Umbilical cord (tissue), 2 donors: ENCODE measurements around the gene DDX21. TPM values are rescaled to one million over a fixed set of nuclear protein-coding genes. Genes with fewer than 3 reads are reported as not detected.
"Not testable (repeated sequence)": the region's sequence is repeated elsewhere in the genome, so short reads cannot be mapped to it uniquely, and the experiment has no call there.

Experiments
- DNase-seq: peaks from one replicate; pipeline ENCODE4 v3.0.0-alpha.2; 2015; ENCODE audit warnings: low spot score
- total RNA-seq: library from RNA; depleted of rRNA; stranded (reverse); fragments of >200 nt; gene quantifications from one replicate; pipeline ENCODE4 v1.2.3, GENCODE V29; 2014; ENCODE audit warnings: low replicate concordance; ENCODE audit not compliant: insufficient read depth

The DDX21 gene
- total RNA-seq, 1 donor from 2014 or later: 33.5 TPM

DNA sequence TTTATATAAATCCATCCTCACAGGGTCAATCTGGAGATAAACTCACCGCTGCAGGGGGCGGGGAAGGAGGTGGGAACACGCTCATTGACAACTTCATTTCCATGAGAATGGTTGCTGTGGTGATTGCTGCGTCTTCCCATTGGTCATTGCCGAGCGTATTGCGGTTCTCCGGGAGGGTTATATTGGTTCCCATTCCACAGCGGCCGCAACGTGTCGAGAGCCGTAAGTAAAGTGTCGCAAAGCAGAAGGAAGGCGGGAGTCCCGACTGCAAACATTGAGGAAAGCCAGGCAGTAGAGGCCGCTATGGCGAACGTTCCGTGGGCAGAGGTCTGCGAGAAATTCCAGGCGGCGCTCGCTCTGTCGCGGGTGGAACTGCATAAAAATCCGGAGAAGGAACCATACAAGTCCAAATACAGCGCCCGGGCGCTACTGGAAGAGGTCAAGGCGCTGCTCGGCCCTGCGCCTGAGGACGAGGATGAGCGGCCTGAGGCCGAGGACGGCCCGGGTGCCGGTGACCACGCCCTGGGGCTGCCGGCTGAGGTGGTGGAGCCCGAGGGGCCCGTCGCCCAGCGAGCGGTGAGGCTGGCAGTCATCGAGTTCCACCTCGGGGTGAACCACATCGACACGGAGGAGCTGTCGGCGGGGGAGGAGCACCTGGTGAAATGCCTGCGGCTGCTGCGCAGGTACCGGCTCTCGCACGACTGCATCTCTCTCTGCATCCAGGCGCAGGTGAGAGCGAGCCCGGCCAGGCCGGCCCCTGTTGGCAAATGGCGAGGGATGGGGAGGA lies 32.8 kb downstream of the DDX21 start, which contains the start of gene KIFBP:
KIFBP (plus strand) TSS at position 274 of the 787 bp plus-strand sequence; CDS start at position 304, 30 bp downstream.
- peak; percentile 99 for DNase-seq

DNA sequence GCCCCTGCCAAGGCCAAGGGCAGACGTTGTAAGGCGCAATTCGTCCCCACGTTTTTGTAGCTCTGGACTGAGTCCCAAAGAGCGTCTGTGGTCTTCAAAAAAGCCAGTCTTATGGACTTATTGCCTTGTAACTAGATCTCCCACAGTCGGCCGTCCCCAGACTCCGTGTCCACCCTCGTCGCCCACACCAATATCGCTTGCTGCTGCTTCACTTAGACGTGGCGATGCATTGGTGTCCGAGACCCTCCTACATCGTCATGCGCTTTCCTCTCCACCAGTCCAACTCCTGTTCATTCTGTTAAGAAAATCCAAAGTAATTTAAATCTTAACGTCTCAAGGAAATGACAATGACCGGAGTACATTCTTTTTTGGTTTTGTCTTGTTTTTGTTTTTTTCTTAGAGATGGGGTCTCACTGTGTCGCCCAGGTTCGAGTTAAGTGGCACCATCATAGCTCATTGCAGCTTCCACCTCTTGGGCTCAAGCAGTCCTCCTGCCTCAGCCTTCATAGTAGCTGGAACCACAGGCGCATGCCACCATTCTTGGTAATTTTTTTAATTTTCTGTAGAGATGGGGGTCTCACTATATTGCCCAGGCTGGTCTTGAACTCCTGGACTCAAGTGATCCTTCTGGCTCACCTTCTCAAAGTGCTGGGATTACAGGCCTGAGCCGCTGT lies 33.5 kb downstream of the DDX21 start:
- peak; percentile 24 for DNase-seq

DNA sequence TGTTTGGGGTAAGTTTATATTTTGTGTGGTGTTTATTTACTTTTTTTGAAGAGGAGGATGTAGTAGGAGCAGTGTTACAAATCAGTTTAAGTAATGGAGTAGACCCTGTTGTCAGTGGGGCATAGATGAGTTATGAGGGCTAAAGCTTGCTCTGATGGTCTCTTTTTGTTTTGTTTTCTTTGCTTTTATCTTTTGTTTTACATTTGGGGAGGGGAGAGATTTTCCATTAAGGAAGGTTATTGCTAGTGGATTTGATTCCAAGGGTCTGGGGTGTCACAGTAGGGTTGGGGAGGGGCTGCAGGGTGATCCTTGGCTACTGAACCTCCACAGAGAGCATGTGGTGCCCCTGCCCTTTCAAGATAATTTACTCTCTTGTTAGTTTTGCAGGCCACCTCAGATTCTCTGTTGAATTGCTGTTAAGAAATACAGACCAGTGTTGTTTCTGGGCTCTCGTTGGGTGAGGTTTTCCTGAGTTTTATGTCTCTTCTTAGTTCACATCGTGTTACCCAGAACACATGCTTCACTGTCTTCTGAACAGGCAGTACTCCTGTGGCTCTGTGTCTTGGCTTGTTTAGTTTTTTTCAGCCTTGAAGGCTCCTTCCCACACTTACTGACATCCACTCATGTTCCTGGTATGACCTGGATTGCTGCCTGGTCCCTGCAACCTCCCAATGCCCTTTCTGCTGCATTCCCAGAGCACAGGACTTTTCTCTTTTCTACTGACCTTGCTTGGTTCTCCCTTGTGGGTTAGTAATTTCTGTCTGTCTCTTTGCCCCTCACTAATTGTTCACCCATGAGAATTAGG lies 36.9 kb downstream of the DDX21 start:
- DNase-seq: peak; percentile 60

DNA sequence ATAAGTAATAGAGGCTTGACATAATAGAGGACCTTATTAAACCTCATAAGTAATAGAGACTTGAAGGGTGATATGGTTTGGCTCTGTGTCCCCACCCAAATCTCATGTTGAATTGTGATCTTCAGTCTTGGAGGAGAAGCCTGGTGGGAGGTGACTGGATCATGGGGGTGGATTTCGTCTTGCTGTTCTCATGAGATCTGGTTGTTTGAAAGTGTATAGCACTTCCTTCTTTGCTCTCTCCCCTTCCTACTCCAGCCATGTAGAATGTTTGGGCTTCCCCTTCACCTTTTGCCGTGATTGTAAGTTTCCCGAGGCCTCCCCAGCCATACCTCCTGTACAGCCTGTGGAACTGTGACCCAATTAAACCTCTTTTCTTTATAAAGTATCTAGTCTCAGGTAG lies 41.2 kb downstream of the DDX21 start:
- DNase-seq: no peak

DNA sequence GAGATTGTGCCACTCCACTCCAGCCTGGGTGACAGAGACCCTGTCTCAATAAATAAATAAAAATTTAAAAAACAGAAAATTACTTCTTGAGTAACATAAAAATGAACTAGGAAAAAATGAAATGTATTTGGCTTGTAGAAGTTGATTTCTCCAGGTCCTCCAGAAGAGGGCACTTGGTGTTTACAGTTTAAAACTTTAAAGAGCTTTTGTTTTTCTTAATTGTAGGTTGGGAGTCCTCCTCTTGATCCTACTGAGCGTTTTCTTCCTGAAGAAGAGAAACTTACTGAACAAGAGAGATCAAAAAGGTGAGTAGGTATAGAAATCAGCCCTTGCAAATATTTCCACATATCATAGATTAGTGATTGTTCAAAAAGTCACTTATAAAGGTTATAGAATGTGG lies 48.9 kb downstream of the DDX21 start:
- DNase-seq: peak; percentile 35

DNA sequence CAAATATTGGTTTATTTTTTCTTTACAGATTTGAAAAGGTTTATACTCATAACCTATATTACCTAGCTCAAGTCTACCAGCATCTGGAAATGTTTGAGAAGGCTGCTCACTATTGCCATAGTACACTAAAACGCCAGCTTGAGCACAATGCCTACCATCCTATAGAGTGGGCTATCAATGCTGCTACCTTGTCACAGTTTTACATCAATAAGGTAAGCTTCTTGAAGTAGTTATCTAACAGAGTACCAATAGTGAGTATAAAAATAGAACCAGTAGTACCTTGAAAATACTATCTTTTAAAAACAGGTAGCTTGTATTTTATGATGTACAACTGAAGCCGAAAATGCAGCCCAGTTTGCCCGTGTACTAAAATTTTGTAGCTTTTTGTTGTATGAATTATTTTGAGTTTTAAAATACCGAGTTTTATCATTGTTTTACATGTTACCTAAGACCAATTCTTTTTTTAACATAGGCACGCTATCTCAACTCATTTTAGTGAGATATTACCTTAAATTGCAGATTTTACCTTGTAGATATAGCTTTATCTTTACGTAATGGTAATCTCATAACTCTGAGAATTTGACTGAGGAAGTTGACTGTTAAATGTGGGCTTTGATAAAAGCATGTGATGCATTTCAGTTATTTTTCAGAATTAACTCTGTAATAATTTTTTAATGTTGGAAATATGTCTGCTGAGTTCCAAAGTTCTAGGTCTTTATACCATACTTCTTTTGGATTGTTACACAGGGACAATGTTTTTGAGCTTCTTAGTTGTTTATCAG lies 49.9 kb downstream of the DDX21 start:
- DNase-seq: no peak

DNA sequence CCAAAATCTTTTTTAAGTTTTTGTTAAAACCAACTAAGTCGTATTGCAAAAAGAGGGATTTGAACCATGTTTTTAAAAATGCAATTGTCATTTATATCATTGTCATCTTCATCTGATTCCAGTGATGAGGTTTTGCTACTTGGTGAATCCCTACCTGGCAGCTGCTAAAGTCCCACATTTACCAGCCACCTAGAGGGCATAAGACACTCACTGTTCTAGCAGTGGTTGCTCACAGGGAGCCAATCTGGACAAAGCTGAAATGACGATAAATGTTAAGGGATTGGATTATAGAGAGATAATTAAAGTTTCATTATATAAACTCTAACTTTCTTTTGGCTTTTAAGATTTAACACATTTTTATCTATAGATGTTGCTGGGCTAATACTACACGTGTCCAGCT lies 51.3 kb downstream of the DDX21 start:
- no peak for DNase-seq

DNA sequence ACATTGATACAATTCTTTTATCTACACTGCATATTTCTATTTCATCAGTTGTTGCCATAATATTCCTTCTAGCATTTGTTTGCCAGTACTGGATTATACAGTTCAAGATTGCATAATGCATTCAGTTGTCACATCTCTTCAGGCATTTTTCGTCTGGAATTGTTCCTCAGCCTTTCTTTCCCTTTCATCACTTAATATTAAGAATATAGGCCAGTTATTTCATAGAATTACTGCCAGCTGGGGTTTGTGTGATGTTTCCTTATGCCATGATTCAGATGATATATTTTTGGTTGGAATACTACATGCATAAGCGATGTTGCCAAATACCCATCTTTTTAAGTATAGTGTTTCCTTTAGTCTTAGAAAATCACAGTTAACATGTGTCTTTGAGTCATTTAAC lies 53.4 kb downstream of the DDX21 start:
- peak; percentile 6 for DNase-seq

DNA sequence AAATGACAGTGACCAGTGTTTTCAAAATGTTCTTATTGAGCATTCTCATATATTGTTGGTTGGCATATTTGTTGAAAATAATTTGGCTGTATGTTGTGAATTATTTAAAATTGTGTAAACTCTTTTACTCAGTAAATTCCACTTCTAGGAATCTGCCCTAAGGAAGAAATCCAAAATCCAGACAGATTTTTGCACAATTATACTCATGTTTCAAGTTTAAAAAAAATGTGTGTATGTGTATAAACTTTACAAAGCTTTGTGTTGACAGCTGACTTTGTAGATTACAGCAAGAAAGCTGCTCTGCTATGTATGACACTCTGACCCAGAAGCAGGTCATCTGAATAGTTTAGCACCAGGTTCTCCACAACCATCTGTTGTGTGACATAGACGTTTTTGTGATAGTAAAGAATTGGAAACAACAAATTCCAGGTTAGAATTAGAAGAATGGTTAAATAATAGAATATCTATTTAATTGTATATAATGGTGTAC lies 54.2 kb downstream of the DDX21 start:
- DNase-seq: no peak

DNA sequence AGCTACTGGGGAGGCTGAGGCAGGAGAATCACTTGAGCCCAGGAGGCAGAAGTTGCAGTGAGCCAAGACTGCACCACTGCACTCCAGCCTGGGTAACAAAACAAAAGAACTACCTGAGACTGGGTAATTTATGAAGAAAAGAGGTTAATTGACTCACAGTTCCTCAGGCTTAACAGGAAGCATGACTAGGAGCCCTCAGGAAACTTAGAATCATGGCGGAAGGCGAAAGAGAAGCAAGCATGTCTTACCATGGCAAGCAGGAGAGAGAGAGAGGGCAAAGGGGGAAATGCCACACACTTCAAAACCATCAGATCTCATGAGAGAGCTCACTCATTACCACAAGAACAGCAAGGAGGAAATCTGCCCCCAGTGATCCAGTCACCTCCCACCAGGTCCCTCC lies 56.8 kb downstream of the DDX21 start:
- DNase-seq: not testable (repeated sequence)

DNA sequence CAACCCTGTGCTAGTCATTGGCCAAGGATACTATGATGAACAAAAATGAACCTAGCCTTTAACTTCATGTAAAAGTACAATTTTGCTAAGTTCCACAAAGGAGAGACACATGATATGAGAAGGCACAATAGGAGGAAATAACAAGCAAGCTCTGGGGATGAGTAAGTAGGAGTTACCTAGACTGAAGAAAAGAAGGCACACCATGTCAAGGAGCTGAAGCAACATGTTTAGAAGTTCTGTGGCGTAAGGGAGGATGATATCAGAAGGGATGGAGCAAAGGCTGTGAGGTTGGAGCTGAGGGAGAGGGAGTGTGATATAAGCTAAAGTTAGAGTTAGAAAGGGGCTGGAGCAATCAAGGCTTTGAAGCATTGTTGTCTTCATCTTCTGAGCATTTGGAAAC lies 58.2 kb downstream of the DDX21 start:
- no peak for DNase-seq

DNA sequence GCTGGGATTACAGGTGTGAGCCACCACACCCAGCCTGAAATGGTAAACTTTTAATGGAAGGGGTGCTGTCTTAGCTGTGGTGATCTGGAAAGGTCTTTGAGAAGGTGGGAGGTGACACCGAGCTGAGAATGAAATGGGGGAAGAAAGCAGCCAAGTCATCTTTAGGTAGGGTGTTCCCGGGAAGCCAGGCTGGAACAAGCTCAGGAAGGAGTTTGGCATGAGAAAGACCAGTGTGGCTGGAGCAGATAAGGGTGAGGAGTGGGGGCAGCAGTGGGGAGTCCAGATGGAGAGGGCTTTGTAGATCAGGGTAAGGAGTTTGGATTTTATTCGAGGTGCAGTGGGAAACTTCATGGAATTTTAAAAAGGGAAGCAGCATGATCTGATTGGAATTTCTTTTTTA lies 62.6 kb downstream of the DDX21 start:
- DNase-seq: no peak

DNA sequence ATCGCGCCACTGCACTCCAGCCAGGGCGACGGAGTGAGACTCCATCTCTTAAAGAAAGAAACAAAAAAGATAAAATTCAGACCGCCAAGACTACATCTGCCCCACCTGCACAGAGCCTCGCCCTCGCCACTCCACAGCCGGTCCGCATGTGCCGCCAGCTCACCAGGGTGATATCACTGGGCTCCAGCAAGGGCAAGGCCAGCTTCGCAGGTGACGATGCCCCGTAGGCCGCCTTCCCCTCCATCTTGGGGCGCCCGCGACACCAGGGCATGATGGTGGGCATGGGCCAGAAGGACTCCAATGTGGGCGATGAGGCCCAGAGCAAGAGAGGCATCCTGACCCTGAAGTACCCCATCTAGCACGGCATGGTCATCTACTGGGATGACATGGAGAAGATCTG lies 66.6 kb downstream of the DDX21 start:
- no peak for DNase-seq

DNA sequence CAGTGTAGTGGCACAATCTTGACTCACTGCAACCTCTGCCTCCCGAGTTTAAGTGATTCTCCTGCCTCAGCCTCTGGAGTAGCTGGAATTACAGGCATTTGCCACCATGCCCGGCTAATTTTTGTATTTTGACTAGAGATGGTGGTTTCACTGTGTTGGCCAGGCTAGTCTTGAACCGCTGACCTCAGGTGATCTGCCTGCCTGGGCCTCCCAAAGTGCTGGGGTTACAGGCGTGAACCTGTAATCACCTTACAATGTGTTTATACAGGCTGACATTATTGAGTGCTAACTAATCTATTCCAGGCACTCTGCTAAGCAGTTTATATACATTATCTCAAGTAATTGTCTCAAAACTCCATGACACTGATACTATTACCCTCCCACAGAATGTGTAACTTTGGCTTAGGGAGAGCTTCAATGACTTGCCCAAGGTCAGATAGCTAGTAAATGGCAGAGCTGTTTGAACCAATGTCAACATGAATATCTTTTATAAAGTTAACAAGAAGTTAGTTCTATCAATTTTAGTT lies 69.5 kb downstream of the DDX21 start:
- no peak for DNase-seq

DNA sequence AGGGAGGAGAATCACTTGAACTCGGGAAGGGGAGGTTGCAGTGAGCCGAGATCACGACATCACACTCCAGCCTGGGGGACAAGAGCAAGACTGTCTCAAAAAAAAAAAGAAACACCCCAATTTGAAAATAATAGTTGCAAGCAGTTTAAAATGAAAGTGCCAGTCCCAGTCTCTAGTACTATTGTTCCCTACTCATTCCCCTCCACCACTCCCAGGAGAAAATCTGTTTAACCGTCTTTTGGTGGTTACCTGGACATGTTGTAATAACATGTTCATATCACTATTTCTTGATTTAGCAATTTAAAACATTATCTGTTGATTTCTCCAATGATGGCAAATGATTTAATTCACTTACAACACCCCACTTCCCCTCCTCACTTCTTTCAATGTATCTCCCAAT lies 77.3 kb downstream of the DDX21 start:
- no peak for DNase-seq

Other genes with a start within 250 kb of the DDX21 start
- gene CCAR1, start 234.9 kb upstream of the DDX21 start, total RNA-seq: 69.3 TPM
- gene STOX1, start 128.6 kb upstream of the DDX21 start, total RNA-seq: 0.24 TPM
- 63.1 TPM for gene DDX50, start 54.9 kb upstream of the DDX21 start, total RNA-seq
- gene KIFBP, start 32.6 kb downstream of the DDX21 start, total RNA-seq: 23.6 TPM
- gene SRGN, start 131.9 kb downstream of the DDX21 start, total RNA-seq: 57.1 TPM
- gene VPS26A, start 168.0 kb downstream of the DDX21 start, total RNA-seq: 26.2 TPM
- gene SUPV3L1, start 224.1 kb downstream of the DDX21 start, total RNA-seq: 15.9 TPM